ENCODE results near the gene DHRS13. TPM values are rescaled to one million over a fixed set of nuclear protein-coding genes. Genes with fewer than 3 reads are reported as not detected.

Gene DHRS13
- total and polyA plus RNA-seq, 2 donors (not counting 3 experiments of a cell fraction or from before 2014, with no cell fraction given), result 7.2 to 9.3 TPM

DNA sequence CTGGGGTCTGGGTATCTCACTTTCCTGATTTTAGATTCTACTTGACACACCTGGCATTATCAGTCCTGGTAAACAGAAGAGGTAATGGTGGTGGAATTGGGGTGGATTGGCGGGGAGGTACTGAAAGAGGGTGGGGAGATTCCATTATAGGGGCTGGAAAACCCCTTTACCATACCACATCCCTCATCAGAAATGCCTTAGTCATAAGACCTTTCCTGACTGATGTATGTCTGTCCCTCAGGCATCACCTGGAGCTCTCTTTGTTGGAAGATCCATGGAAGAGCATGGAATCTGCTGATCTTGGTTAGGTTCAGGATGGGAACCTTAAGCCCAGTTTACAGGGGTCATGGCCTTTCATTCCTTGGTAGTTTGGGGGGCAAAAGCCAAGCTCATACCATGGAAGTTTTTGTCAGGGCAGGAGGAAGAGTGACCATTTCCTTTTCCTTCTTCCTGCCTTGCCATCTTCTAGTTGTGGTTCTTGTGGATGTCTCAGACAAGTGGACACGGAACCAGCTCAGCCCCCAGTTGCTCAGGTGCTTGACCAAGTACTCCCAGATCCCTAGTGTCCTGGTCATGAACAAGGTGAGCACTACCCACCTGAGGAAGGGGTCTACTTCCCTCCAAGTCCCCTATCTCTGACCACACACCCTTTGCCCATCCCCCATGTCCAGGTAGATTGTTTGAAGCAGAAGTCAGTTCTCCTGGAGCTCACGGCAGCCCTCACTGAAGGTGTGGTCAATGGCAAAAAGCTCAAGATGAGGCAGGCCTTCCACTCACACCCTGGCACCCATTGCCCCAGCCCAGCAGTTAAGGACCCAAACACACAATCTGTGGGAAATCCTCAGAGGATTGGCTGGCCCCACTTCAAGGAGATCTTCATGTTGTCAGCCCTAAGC lies 44.7 kb downstream of the DHRS13 start:
- H3K4me3 ChIP-seq (replicated peaks in 1 of 3; ENCODE audit: insufficient read depth in 1 of 3, low read depth in 1 of 3, low read length in 3 of 3), result no peak overlapping the region
- H3K9me3 ChIP-seq (replicated peaks; ENCODE audit: control insufficient read depth, insufficient read depth, low read length), result no peaks in the 10 kb centered on the region
- FAIRE-seq (no peak), DNase-seq (ENCODE audit: low read depth, low spot score) (no peak)
- H3K79me2 ChIP-seq (ENCODE audit: control insufficient read depth, insufficient read depth, low read length), result peaks cover 10% of the 10 kb centered on the region
- peaks cover 13 to 21% of the 10 kb centered on the region in 2 experiments for H3K36me3 ChIP-seq (ENCODE audit: control insufficient read depth in 2 of 2, extremely low read depth in 1 of 2, insufficient read depth in 2 of 2, low read length in 2 of 2)
- dilution Hi-C loops (cut with MboI; ENCODE audit: extremely low pct_ligation_motif_present, low sequenced_read_pairs), result no loop called here
- no peak overlapping the region for H3K27ac ChIP-seq (ENCODE audit: insufficient read depth, low read depth, low read length)
- intact Hi-C loops (cut with micrococcal nuclease), result no loop called here
- TF ChIP-seq JUN (IDR thresholded peaks at IDR 0.05; ENCODE audit: borderline replicate concordance, insufficient read depth, insufficient read length, low read depth) (no peak), EZH2 (IDR thresholded peaks at IDR 0.05; ENCODE audit: borderline replicate concordance, low read depth, low read length, severe bottlenecking) (no peak), POLR2AphosphoS5 (IDR thresholded peaks at IDR 0.05; ENCODE audit: insufficient read depth, low read depth, low read length) (no peak), POLR2A (IDR thresholded peaks at IDR 0.05; ENCODE audit: low read depth, low read length) (no peak), FOS (IDR thresholded peaks at IDR 0.05; ENCODE audit: borderline replicate concordance, insufficient read depth, low read length) (no peak), MYC (IDR thresholded peaks at IDR 0.05; ENCODE audit: low read depth, low read length) (no peak), GATA2 (IDR thresholded peaks at IDR 0.05; ENCODE audit: insufficient read depth, insufficient read length, low read depth, low read length) (no peak)
- TF ChIP-seq, protein P1, sequence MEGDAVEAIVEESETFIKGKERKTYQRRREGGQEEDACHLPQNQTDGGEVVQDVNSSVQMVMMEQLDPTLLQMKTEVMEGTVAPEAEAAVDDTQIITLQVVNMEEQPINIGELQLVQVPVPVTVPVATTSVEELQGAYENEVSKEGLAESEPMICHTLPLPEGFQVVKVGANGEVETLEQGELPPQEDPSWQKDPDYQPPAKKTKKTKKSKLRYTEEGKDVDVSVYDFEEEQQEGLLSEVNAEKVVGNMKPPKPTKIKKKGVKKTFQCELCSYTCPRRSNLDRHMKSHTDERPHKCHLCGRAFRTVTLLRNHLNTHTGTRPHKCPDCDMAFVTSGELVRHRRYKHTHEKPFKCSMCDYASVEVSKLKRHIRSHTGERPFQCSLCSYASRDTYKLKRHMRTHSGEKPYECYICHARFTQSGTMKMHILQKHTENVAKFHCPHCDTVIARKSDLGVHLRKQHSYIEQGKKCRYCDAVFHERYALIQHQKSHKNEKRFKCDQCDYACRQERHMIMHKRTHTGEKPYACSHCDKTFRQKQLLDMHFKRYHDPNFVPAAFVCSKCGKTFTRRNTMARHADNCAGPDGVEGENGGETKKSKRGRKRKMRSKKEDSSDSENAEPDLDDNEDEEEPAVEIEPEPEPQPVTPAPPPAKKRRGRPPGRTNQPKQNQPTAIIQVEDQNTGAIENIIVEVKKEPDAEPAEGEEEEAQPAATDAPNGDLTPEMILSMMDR (IDR thresholded peaks at IDR 0.05; ENCODE audit: extremely low read depth in 1 of 2, insufficient read depth in 1 of 2, low read depth in 1 of 2, low read length in 2 of 2), result no peak
- TF ChIP-seq, protein P2, sequence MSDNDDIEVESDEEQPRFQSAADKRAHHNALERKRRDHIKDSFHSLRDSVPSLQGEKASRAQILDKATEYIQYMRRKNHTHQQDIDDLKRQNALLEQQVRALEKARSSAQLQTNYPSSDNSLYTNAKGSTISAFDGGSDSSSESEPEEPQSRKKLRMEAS (IDR thresholded peaks at IDR 0.05; ENCODE audit: insufficient read depth, insufficient read length), result no peak
- peaks cover 12% of the 10 kb centered on the region for H3K4me1 ChIP-seq (ENCODE audit: control insufficient read depth, extremely low read depth, insufficient read depth, low read length)
- no peaks in the 10 kb centered on the region for H4K20me1 ChIP-seq (replicated peaks; ENCODE audit: control insufficient read depth, extremely low read depth, insufficient read depth, low read length)
- no TSS peak for BruUV-seq (replicated peaks)
- no peaks in the 10 kb centered on the region for H3K9me1 ChIP-seq (replicated peaks; ENCODE audit: control insufficient read depth, extremely low read depth, insufficient read depth, low read length)
- H2AFZ ChIP-seq (ENCODE audit: low read depth, low read length), result no peak overlapping the region
- CTCF ChIA-PET, result interaction anchor here (0.6 to 0.9 kb wide), 3 partner anchors 10 to 259 kb away, joined by 3 to 4 read pairs (median 4); no protein-coding TSS in a partner anchor
- no peak overlapping the region for H3K9ac ChIP-seq (replicated peaks; ENCODE audit: extremely low read depth, insufficient read depth, low read length)
- H3K4me2 ChIP-seq (ENCODE audit: insufficient read depth, low read length), result no peak overlapping the region
- no peaks in the 10 kb centered on the region for H3K27me3 ChIP-seq (ENCODE audit: control insufficient read depth in 2 of 2, insufficient read depth in 2 of 2, low read length in 2 of 2)
- POLR2A ChIA-PET, result no interaction called here

All from endothelial cell of umbilical vein (primary cell).